HCT116 (cell line): Measurements from ENCODE around the gene ATP1A1. TPM values are rescaled to one million over a fixed set of nuclear protein-coding genes. Genes with fewer than 3 reads are reported as not detected.
A peak's percentile ranks its signal among the peaks of the same experiment; 100 is the strongest.

Experiments
- ATAC-seq: fragments of 200-7000 bp; cut with Tn5 transposase; 2 replicates; pipeline ENCODE4 v1.9.1; 2020; ENCODE audit warnings: mild to moderate bottlenecking, moderate library complexity
- BruUV-seq: library from RNA; stranded (reverse); fragments of 400-500 nt; replicated peaks from 2 replicates; lab custom pipeline; 2021; lab: Mats Ljungman, UMichigan
- CTCF ChIA-PET: fragments of 300-600 bp; sonication (Branson Sonifier 250); formaldehyde crosslinking; loops from one replicate; lab custom pipeline; 2021; ENCODE audit warnings: antibody characterized with exemption; lab: Charles Lee
- POLR2A ChIA-PET: fragments of 300-600, 350-600 bp; sonication (Branson Sonifier 250); formaldehyde crosslinking; loops from one replicate; lab custom pipeline; 2021; ENCODE audit warnings: antibody characterized with exemption; lab: Charles Lee
- RAD21 ChIA-PET, 2 experiments: fragments of 300-600 bp; sonication (Branson Sonifier 250); formaldehyde crosslinking; loops; one replicate each; lab custom pipeline; 2023; ENCODE audit warnings: low total read pairs in 2 of 2; ENCODE audit not compliant: uncharacterized antibody in 2 of 2, unreplicated experiment in 2 of 2, low non-redundant PET in 1 of 2; lab: Charles Lee
- DNase-seq: peaks from one replicate; pipeline ENCODE4 v3.0.0-alpha.2; 2010; ENCODE audit warnings: low read depth, low spot score
- H2AFZ ChIP-seq: fragments of 200-600 bp; shearing (Covaris generic), sonication (generic); 2 replicates; pipeline ENCODE4 v1.6.1; 2017; ENCODE audit warnings: low read depth, mixed run types, mixed read lengths, antibody characterized with exemption, low read length; ENCODE audit not compliant: poor library complexity, severe bottlenecking
- H3K27ac ChIP-seq: 2 replicates; pipeline ENCODE4 v1.5.1; 2012; ENCODE audit warnings: low read depth, low read length
- H3K27me3 ChIP-seq: fragments of 200-600 bp; sonication (generic); 2 replicates; pipeline ENCODE4 v1.6.1; 2016; ENCODE audit warnings: mixed run types, low read length, mixed read lengths; ENCODE audit not compliant: insufficient read depth
- H3K36me3 ChIP-seq, 2 experiments: fragments of 200-500 bp in 1 of 2; fragments of 200-600 bp in 1 of 2; sonication (Bioruptor generic) in 1 of 2; sonication (generic) in 1 of 2; 2 replicates each; pipeline versions ENCODE4 v1.5.1 to v1.6.1; 2014 to 2016; ENCODE audit warnings: low read length in 2 of 2, inconsistent platforms in 1 of 2, mixed read lengths in 1 of 2, mixed run types in 1 of 2; ENCODE audit not compliant: insufficient read depth in 2 of 2, control insufficient read depth in 1 of 2
- H3K4me1 ChIP-seq, 2 experiments: fragments of 200-600 bp in 1 of 2; sonication (generic) in 1 of 2; 2 replicates each; pipeline versions ENCODE4 v1.5.1 to v1.6.1; 2012 to 2017; ENCODE audit warnings: low read length in 2 of 2, inconsistent platforms in 1 of 2, mild to moderate bottlenecking in 1 of 2, mixed read lengths in 1 of 2, mixed run types in 1 of 2, moderate library complexity in 1 of 2; ENCODE audit not compliant: insufficient read depth in 2 of 2, control insufficient read depth in 1 of 2
- H3K4me2 ChIP-seq: fragments of 200-600 bp; sonication (generic); 2 replicates; pipeline ENCODE4 v1.6.1; 2017; ENCODE audit warnings: mixed run types, low read length, mixed read lengths
- H3K4me3 ChIP-seq, 2 experiments: fragments of 200-600 bp in 1 of 2; sonication (generic) in 1 of 2; replicated peaks in 1 of 2; 2 replicates each; pipeline ENCODE4 v1.5.1; 2011 to 2016; ENCODE audit warnings: low read length in 2 of 2, control low read depth in 1 of 2, low read depth in 1 of 2, mild to moderate bottlenecking in 1 of 2, mixed read lengths in 1 of 2, mixed run types in 1 of 2
- H3K79me2 ChIP-seq: fragments of 200-600 bp; sonication (generic); 2 replicates; pipeline ENCODE4 v1.6.1; 2017; ENCODE audit warnings: mild to moderate bottlenecking, mixed run types, low read length, moderate library complexity, mixed read lengths; ENCODE audit not compliant: insufficient read depth
- H3K9ac ChIP-seq: fragments of 200-600 bp; sonication (generic); 2 replicates; pipeline ENCODE4 v1.6.1; 2016; ENCODE audit warnings: low read length, mixed read lengths
- H3K9me2 ChIP-seq: fragments of 200-600 bp; sonication (generic), shearing (Covaris generic); 2 replicates; pipeline ENCODE4 v1.6.1; 2017; ENCODE audit warnings: mixed run types, mild to moderate bottlenecking, moderate library complexity; ENCODE audit not compliant: insufficient read depth
- H3K9me3 ChIP-seq, 2 experiments: fragments of 200-500 bp in 1 of 2; fragments of 200-600 bp in 1 of 2; sonication (Bioruptor generic) in 1 of 2; sonication (generic) in 1 of 2; 2 replicates each; pipeline ENCODE4 v1.6.1; 2014 to 2017; ENCODE audit warnings: low read length in 2 of 2, mixed read lengths in 2 of 2, inconsistent platforms in 1 of 2, low read depth in 1 of 2, mild to moderate bottlenecking in 1 of 2, mixed run types in 1 of 2, moderate library complexity in 1 of 2; ENCODE audit not compliant: control insufficient read depth in 1 of 2, insufficient read depth in 1 of 2
- H4K20me1 ChIP-seq: fragments of 200-600 bp; sonication (generic), shearing (Covaris generic); 2 replicates; pipeline ENCODE4 v1.6.1; 2017; ENCODE audit warnings: mixed run types, mild to moderate bottlenecking, moderate library complexity; ENCODE audit not compliant: insufficient read depth
- CBX3 ChIP-seq: IDR thresholded peaks from 2 replicates; pipeline ENCODE4 v1.6.1; 2012; ENCODE audit warnings: low read depth
- CEBPB ChIP-seq: IDR thresholded peaks from 2 replicates; pipeline ENCODE4 v1.6.1; 2012; ENCODE audit warnings: low read depth
- EGR1 ChIP-seq: IDR thresholded peaks from 2 replicates; pipeline ENCODE4 v1.6.1; 2012; ENCODE audit warnings: low read depth
- ELF1 ChIP-seq: IDR thresholded peaks from 2 replicates; pipeline ENCODE4 v1.6.1; 2012; ENCODE audit warnings: low read depth, borderline replicate concordance
- EZH2 ChIP-seq: fragments of 200-600 bp; sonication (generic); IDR thresholded peaks from 2 replicates; pipeline ENCODE4 v1.6.1; 2017; ENCODE audit warnings: antibody characterized with exemption, mixed run types
- EZH2phosphoT487 ChIP-seq: fragments of 200-600 bp; IDR thresholded peaks from 2 replicates; pipeline ENCODE4 v1.6.1; 2018; ENCODE audit warnings: antibody characterized with exemption, borderline replicate concordance
- FOSL1 ChIP-seq: IDR thresholded peaks from 2 replicates; pipeline ENCODE4 v1.6.1; 2012; ENCODE audit warnings: low read depth
- JUND ChIP-seq: IDR thresholded peaks from 2 replicates; pipeline ENCODE4 v1.6.1; 2012
- RAD21 ChIP-seq: IDR thresholded peaks from 2 replicates; pipeline ENCODE4 v1.6.1; 2012; ENCODE audit warnings: low read depth, mild to moderate bottlenecking
- SIN3A ChIP-seq: IDR thresholded peaks from 2 replicates; pipeline ENCODE4 v1.6.1; 2012; ENCODE audit warnings: low read depth
- SP1 ChIP-seq: IDR thresholded peaks from 2 replicates; pipeline ENCODE4 v1.6.1; 2012; ENCODE audit warnings: low read depth
- SRF ChIP-seq: IDR thresholded peaks from 2 replicates; pipeline ENCODE4 v1.6.1; 2012; ENCODE audit warnings: low read depth
- TCF7L2 ChIP-seq: IDR thresholded peaks from 2 replicates; pipeline ENCODE4 v1.7.0; 2011; ENCODE audit warnings: borderline replicate concordance, inconsistent platforms; ENCODE audit not compliant: insufficient read depth, insufficient read length; ENCODE audit errors: extremely low read depth
- YY1 ChIP-seq: IDR thresholded peaks from 2 replicates; pipeline ENCODE4 v1.6.1; 2011; ENCODE audit warnings: low read length, low read depth, moderate library complexity, mild to moderate bottlenecking; ENCODE audit not compliant: insufficient replicate concordance; ENCODE audit errors: extremely low read depth
- ZFX ChIP-seq: fragments of 450-650 bp; IDR thresholded peaks from 2 replicates; pipeline ENCODE4 v1.6.1; 2017
- ZNF274 ChIP-seq: fragments of 200-500 bp; sonication (Bioruptor generic); IDR thresholded peaks from 2 replicates; pipeline ENCODE4 v1.6.1; 2014; ENCODE audit warnings: mild to moderate bottlenecking, low read depth, low read length, inconsistent platforms
- intact Hi-C: fragments of 100-400 bp; cut with micrococcal nuclease; formaldehyde crosslinking; loops from 2 replicates; pipeline ENCODE4 v1.10.0; 2022
- total RNA-seq: library from RNA; stranded (reverse); gene quantifications from one replicate; pipeline ENCODE4 v1.2.1, GENCODE V29; 2021; ENCODE audit not compliant: unreplicated experiment
- TF ChIP-seq, protein P1 (sequence below), 3 experiments: fragments of 200-600 bp in 1 of 3; sonication (generic) in 1 of 3; IDR thresholded peaks in 2 of 3; conservative IDR thresholded peaks in 1 of 3; 2 replicates each; pipeline ENCODE4 v1.5.1; 2012 to 2017; ENCODE audit warnings: low read depth in 2 of 3, low read length in 2 of 3, antibody characterized with exemption in 1 of 3, borderline replicate concordance in 1 of 3, control low read depth in 1 of 3, mild to moderate bottlenecking in 1 of 3, mixed read lengths in 1 of 3, mixed run types in 1 of 3, moderate library complexity in 1 of 3; ENCODE audit not compliant: insufficient read depth in 1 of 3
- TF ChIP-seq, protein P2 (sequence below): IDR thresholded peaks from 2 replicates; pipeline ENCODE4 v1.6.1; 2012
- TF ChIP-seq, protein P3 (sequence below): IDR thresholded peaks from 2 replicates; pipeline ENCODE4 v1.6.1; 2011; ENCODE audit warnings: mild to moderate bottlenecking, low read length, moderate library complexity; ENCODE audit not compliant: insufficient replicate concordance; ENCODE audit errors: extremely low read depth
- TF ChIP-seq, protein P4 (sequence below): IDR thresholded peaks from 2 replicates; pipeline ENCODE4 v1.6.1; 2012

Gene ATP1A1
- total RNA-seq, 1 experiment from 2014 or later: 290 TPM

DNA sequence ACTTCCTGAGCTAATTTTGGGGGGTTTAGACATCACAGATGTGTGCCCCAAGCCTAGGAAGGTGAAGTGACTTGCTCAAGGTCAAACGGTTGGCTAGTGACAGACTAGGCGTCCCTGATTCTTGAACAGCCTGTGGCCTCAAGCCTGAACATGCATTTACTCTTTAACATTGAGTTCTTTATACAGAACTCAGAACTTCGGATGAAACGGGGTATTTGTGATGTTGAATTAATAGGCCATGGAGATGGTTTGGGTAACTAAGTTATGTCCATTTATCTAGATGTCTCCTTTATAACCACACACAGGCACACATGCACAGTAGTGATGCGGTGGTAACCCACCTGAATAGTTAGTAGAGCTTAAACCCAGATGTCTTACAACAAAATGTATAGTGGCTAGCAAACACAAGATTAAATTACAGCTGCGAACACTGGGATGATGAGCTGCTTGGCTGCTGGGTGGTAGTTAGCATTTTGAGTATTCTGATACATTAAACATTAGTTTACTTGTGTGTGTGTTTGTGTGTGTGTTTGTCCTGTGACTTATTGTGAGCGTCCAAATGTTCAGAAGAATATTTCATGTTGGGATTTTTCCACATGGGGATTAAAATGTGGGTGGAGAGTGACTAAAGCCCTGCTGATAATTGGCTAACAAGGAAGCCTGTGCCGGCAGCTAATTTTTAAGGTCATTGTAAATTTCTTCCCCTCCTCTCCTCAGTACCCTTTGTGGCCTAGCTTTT is 2.3 kb downstream of the ATP1A1 start:
- no peaks in the 10 kb centered on the region; a peak in 1 of 4 replicates for H3K36me3 ChIP-seq
- peak overlapping the region; percentile 72 for H3K27ac ChIP-seq
- no peak for ATAC-seq
- no peak overlapping the region for H2AFZ ChIP-seq
- DNase-seq: no peak
- TF ChIP-seq TCF7L2 (no peak), SP1 (no peak), FOSL1 (no peak), JUND (no peak), EGR1 (no peak), ZFX (no peak), CEBPB (no peak), RAD21 (no peak), SRF (no peak), CBX3 (no peak), ELF1 (no peak), YY1 (no peak), SIN3A (no peak), EZH2phosphoT487 (no peak), ZNF274 (no peak), EZH2 (no peak)
- TF ChIP-seq, protein P1, sequence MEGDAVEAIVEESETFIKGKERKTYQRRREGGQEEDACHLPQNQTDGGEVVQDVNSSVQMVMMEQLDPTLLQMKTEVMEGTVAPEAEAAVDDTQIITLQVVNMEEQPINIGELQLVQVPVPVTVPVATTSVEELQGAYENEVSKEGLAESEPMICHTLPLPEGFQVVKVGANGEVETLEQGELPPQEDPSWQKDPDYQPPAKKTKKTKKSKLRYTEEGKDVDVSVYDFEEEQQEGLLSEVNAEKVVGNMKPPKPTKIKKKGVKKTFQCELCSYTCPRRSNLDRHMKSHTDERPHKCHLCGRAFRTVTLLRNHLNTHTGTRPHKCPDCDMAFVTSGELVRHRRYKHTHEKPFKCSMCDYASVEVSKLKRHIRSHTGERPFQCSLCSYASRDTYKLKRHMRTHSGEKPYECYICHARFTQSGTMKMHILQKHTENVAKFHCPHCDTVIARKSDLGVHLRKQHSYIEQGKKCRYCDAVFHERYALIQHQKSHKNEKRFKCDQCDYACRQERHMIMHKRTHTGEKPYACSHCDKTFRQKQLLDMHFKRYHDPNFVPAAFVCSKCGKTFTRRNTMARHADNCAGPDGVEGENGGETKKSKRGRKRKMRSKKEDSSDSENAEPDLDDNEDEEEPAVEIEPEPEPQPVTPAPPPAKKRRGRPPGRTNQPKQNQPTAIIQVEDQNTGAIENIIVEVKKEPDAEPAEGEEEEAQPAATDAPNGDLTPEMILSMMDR (IDR thresholded peaks at IDR 0.05 in 2 of 3, conservative IDR thresholded peaks at IDR 0.05 in 1 of 3; ENCODE audit: borderline replicate concordance in 1 of 3, insufficient read depth in 1 of 3, low read depth in 2 of 3, low read length in 2 of 3): no peak
- TF ChIP-seq, protein P2, sequence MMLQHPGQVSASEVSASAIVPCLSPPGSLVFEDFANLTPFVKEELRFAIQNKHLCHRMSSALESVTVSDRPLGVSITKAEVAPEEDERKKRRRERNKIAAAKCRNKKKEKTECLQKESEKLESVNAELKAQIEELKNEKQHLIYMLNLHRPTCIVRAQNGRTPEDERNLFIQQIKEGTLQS: no peak
- TF ChIP-seq, protein P3, sequence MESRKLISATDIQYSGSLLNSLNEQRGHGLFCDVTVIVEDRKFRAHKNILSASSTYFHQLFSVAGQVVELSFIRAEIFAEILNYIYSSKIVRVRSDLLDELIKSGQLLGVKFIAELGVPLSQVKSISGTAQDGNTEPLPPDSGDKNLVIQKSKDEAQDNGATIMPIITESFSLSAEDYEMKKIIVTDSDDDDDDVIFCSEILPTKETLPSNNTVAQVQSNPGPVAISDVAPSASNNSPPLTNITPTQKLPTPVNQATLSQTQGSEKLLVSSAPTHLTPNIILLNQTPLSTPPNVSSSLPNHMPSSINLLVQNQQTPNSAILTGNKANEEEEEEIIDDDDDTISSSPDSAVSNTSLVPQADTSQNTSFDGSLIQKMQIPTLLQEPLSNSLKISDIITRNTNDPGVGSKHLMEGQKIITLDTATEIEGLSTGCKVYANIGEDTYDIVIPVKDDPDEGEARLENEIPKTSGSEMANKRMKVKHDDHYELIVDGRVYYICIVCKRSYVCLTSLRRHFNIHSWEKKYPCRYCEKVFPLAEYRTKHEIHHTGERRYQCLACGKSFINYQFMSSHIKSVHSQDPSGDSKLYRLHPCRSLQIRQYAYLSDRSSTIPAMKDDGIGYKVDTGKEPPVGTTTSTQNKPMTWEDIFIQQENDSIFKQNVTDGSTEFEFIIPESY: no peak
- TF ChIP-seq, protein P4, sequence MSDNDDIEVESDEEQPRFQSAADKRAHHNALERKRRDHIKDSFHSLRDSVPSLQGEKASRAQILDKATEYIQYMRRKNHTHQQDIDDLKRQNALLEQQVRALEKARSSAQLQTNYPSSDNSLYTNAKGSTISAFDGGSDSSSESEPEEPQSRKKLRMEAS: no peak
- peak overlapping the region; percentile 90 for H3K9ac ChIP-seq
- POLR2A ChIA-PET: interaction anchor here (1.1 to 1.9 kb wide), 5 partner anchors 9 to 216 kb away, joined by 3 to 4 read pairs (median 3); no protein-coding TSS in a partner anchor
- peak overlapping the region; percentile 97 for H3K4me2 ChIP-seq
- H3K79me2 ChIP-seq: peaks cover 71% of the 10 kb centered on the region
- H3K9me3 ChIP-seq: no peaks in the 10 kb centered on the region
- intact Hi-C loops: loop anchor here (5.0 kb wide), 3 partner anchors 112 to 238 kb away; no protein-coding TSS in a partner anchor
- no peaks in the 10 kb centered on the region for H3K9me2 ChIP-seq
- H3K4me3 ChIP-seq: peak overlapping the region; percentile 20 to 81; a peak in 3 of 4 replicates
- RAD21 ChIA-PET: interaction anchor here in 1 of 2 experiments (1.7 kb wide), 1 partner anchor 124 kb away, joined by 3 read pairs; no protein-coding TSS in a partner anchor
- H4K20me1 ChIP-seq: peaks cover 24% of the 10 kb centered on the region; the same call in 1 of the 2 replicates
- H3K27me3 ChIP-seq: no peaks in the 10 kb centered on the region
- peaks cover 41 to 69% of the 10 kb centered on the region in 2 experiments for H3K4me1 ChIP-seq
- CTCF ChIA-PET: interaction anchor here (1.6 to 2.2 kb wide), 4 partner anchors 110 to 236 kb away, joined by 7 to 13 read pairs (median 8); no protein-coding TSS in a partner anchor
- no TSS peak for BruUV-seq
